HUDEP-2 (cell line): ENCODE data around the gene USP15.

ENCODE experiments used
- DNase-seq, 76 experiments: peaks; one replicate each; lab custom pipeline; 2025; ENCODE audit not compliant: unreplicated experiment in 76 of 76; lab: John Stamatoyannopoulos, UW

USP15 gene

GRCh38 chr12:62256408-62257096 lies 3.7 kb upstream of the USP15 start:
- peak in 8 of 76 experiments; percentile 16 to 42 (median 22) for DNase-seq

- no peak for DNase-seq
Measured at GRCh38 chr12:62258231-62258630, 2.0 kb upstream of the USP15 start.

GRCh38 chr12:62258941-62259630 lies 1.1 kb upstream of the USP15 start:
- peak in 11 of 76 experiments; percentile 32 to 55 (median 48) for DNase-seq

GRCh38 chr12:62259631-62259992 lies 592 bp upstream of the USP15 start:
- DNase-seq: peak in 11 of 76 experiments; percentile 61 to 87 (median 76)

- DNase-seq: peak in 74 of 76 experiments; percentile 23 to 88 (median 64)
Measured at GRCh38 chr12:62260733-62261683, 804 bp downstream of the USP15 start.

GRCh38 chr12:62261876-62262517 lies 1.8 kb downstream of the USP15 start:
- DNase-seq: peak in 8 of 76 experiments; percentile 10 to 29 (median 20)

GRCh38 chr12:62263232-62263631 lies 3.0 kb downstream of the USP15 start:
- no peak for DNase-seq

- DNase-seq: peak in 3 of 76 experiments; percentile 2 to 27 (median 6)
Measured at GRCh38 chr12:62263966-62264365, 3.8 kb downstream of the USP15 start.

- no peak for DNase-seq
Measured at GRCh38 chr12:62264706-62265105, 4.5 kb downstream of the USP15 start.

- DNase-seq: no peak
Measured at GRCh38 chr12:62265511-62265910, 5.3 kb downstream of the USP15 start.

- no peak for DNase-seq
Measured at GRCh38 chr12:62267026-62267425, 6.8 kb downstream of the USP15 start.

- no peak for DNase-seq
Measured at GRCh38 chr12:62267480-62267879, 7.3 kb downstream of the USP15 start.

GRCh38 chr12:62268956-62269355 lies 8.8 kb downstream of the USP15 start:
- no peak for DNase-seq

GRCh38 chr12:62269464-62270228 lies 9.4 kb downstream of the USP15 start:
- no peak for DNase-seq

- no peak for DNase-seq
Measured at GRCh38 chr12:62270384-62270783, 10.2 kb downstream of the USP15 start.

GRCh38 chr12:62270872-62271271 lies 10.7 kb downstream of the USP15 start:
- DNase-seq: peak in 4 of 76 experiments; percentile 13 to 28 (median 20)

- no peak for DNase-seq
Measured at GRCh38 chr12:62272936-62273552, 12.8 kb downstream of the USP15 start.

- DNase-seq: no peak
Measured at GRCh38 chr12:62273724-62274380, 13.6 kb downstream of the USP15 start.

GRCh38 chr12:62278022-62278421 lies 17.8 kb downstream of the USP15 start:
- no peak for DNase-seq
